Adrenal gland (tissue), 12 donors: ENCODE data around the gene OPCML. TPM values are rescaled to one million over a fixed set of nuclear protein-coding genes. Genes with fewer than 3 reads are reported as not detected.

Source experiments
- DNase-seq, 7 donors: peaks; one replicate each; pipeline ENCODE4 v3.0.0-alpha.2; 2019 to 2020
- H3K27ac ChIP-seq, 5 donors: fragments of 200-600 bp; sonication (generic) in 4 of 5; 1 replicate in 3 of 5; 2 replicates in 2 of 5; pipeline versions ENCODE4 v1.5.1 to v1.8.0; 2016 to 2020; ENCODE audit warnings: mild to moderate bottlenecking in 1 of 5
- H3K27me3 ChIP-seq: fragments of 200-600 bp; 2 replicates; pipeline ENCODE4 v1.8.0; 2021
- H3K36me3 ChIP-seq, 2 donors: fragments of 200-600 bp; replicated peaks in 1 of 2; 1 replicate in 1 of 2; 2 replicates in 1 of 2; pipeline versions ENCODE4 v1.5.1 to v1.8.0; 2018 to 2022
- H3K4me1 ChIP-seq, 2 donors: fragments of 200-600 bp; replicated peaks in 1 of 2; 1 replicate in 1 of 2; 2 replicates in 1 of 2; pipeline versions ENCODE4 v1.5.1 to v1.8.0; 2018 to 2021
- H3K4me3 ChIP-seq, 4 donors: fragments of 200-600 bp; sonication (generic) in 3 of 4; one replicate each; pipeline ENCODE4 v1.5.1; 2016 to 2018
- H3K9me3 ChIP-seq, 3 donors: fragments of 200-600 bp; sonication (generic) in 1 of 3; replicated peaks in 1 of 3; 1 replicate in 2 of 3; 2 replicates in 1 of 3; pipeline versions ENCODE4 v1.5.1 to v1.8.0; 2016 to 2021
- POLR2A ChIP-seq, 2 donors: fragments of 450-650 bp; IDR thresholded peaks; one replicate each; pipeline ENCODE4 v1.6.1; 2017; ENCODE audit warnings: antibody characterized with exemption in 2 of 2, mild to moderate bottlenecking in 2 of 2, moderate library complexity in 1 of 2
- WGBS, 4 donors: extraction: QIAGEN DNeasy Blood & Tissue Kit in 2 of 4; methylation state at CpG; one replicate each; pipeline versions ENCODE4 v1.1.5 to v1.1.7; 2013 to 2017; 5-methylcytosine and 5-hydroxymethylcytosine counted together
- intact Hi-C, 2 donors: fragments of 100-400 bp; cut with DNase I; formaldehyde crosslinking; loops; one replicate each; pipeline versions ENCODE4 v1.14.1 to v1.15.0; 2022 to 2023
- polyA plus RNA-seq, 3 donors: library from polyadenylated mRNA; stranded (reverse); fragments of 200-250 nt in 2 of 3; fragments of 350-450 nt in 1 of 3; fragmentation: Illumina TruSeq in 1 of 3; extraction: RNeasy Lipid Tissue Mini Kit (QIAGEN cat#74804) in 1 of 3; gene quantifications; one replicate each; pipeline ENCODE4 v1.2.3, GENCODE V29; 2013 to 2014
- total RNA-seq, 9 donors: library from RNA; depleted of rRNA in 4 of 9; stranded (reverse); fragments of >200 nt in 4 of 9; fragments of 120-200 nt in 1 of 9; fragmentation: NEBNext Ultra II Directional in 1 of 9; extraction: Animal tissue kit (Norgen Biotek cat#: 25700) in 1 of 9; gene quantifications; one replicate each; pipeline versions ENCODE4 v1.1.0 to v1.2.4, GENCODE V29; 2013 to 2023
- TF ChIP-seq, protein P1 (sequence below), 6 experiments: fragments of 450-650 bp in 4 of 6; fragments of 200-600 bp in 2 of 6; sonication (generic) in 1 of 6; IDR thresholded peaks; 1 replicate in 5 of 6; 2 replicates in 1 of 6; pipeline versions ENCODE4 v1.5.1 to v1.8.0; 2016 to 2021; ENCODE audit warnings: antibody characterized with exemption in 6 of 6, mild to moderate bottlenecking in 2 of 6, moderate library complexity in 1 of 6
- donor health status: healthy with polysubstance abuse.
- donor health status: Bipolar disorder and iron deficiency.
- donor health status: DM: yes; HTN: yes; CAD: no.
- donor health status: DM: no; HTN: no; CAD: no.
- donor health status: DM: no; HTN: no; CAD: no.
- donor health status: DM: yes; HTN: yes; CAD: no.

The OPCML gene
- total and polyA plus RNA-seq, 12 donors = 0.10 to 5.5 (median 0.72) TPM; not detected in 5

DNA sequence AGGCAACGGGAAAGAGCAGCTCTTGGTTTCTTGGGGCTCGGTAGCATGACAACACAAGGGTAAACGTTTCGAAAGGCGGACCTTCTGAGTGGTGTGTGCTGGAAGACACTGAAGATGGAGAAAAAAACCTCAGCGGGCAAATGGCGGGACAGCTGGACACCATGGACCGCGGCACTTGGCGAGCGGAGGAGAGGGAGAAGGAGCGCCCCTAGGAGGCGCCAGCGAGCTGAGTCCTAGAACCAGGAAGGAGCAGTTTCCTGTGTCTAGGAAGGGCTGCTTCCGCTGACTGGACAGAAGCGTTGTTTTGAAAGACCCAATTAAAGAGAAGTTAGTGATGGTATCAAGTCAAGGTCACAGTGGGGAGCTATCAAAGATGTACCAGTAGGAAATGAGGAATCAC is 44.0 kb upstream of the OPCML start:
- H3K9me3 ChIP-seq = no peaks in the 10 kb centered on the region
- intact Hi-C loops = no loop called here
- H3K4me1 ChIP-seq = no peaks in the 10 kb centered on the region
- no peak for TF ChIP-seq POLR2A (IDR thresholded peaks at IDR 0.05)
- TF ChIP-seq, protein P1, sequence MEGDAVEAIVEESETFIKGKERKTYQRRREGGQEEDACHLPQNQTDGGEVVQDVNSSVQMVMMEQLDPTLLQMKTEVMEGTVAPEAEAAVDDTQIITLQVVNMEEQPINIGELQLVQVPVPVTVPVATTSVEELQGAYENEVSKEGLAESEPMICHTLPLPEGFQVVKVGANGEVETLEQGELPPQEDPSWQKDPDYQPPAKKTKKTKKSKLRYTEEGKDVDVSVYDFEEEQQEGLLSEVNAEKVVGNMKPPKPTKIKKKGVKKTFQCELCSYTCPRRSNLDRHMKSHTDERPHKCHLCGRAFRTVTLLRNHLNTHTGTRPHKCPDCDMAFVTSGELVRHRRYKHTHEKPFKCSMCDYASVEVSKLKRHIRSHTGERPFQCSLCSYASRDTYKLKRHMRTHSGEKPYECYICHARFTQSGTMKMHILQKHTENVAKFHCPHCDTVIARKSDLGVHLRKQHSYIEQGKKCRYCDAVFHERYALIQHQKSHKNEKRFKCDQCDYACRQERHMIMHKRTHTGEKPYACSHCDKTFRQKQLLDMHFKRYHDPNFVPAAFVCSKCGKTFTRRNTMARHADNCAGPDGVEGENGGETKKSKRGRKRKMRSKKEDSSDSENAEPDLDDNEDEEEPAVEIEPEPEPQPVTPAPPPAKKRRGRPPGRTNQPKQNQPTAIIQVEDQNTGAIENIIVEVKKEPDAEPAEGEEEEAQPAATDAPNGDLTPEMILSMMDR (IDR thresholded peaks at IDR 0.05) = no peak
- H3K36me3 ChIP-seq = no peaks in the 10 kb centered on the region
- H3K27ac ChIP-seq = no peak overlapping the region
- WGBS, 4 donors = 73 to 89% (median 80%) methylated on average over 16 of the region's 16 CpGs
- no peaks in the 10 kb centered on the region for H3K27me3 ChIP-seq
- no peak overlapping the region for H3K4me3 ChIP-seq
- no peak for DNase-seq

DNA sequence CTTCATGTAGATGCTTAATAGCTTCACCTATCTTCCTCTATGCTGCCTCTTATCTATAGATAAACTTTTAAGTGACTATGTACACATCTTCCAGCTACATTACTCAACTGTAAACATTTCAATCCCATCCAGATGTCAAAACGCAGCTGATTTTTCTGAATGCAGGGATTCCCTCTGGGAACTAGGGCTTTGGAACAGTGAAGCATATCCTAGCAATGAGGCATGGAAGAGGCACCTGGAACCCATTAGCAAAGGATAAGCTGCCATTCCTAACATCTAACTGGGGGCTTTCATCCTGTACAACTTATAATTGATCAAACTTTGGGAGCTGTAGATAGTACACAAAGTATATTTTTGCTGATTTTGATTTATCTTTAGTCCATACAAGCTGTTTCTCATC is 40.8 kb upstream of the OPCML start:
- no peaks in the 10 kb centered on the region for H3K36me3 ChIP-seq
- H3K27me3 ChIP-seq = no peaks in the 10 kb centered on the region
- H3K4me3 ChIP-seq = no peak overlapping the region
- no peak overlapping the region for H3K27ac ChIP-seq
- H3K9me3 ChIP-seq = no peaks in the 10 kb centered on the region
- intact Hi-C loops = no loop called here
- TF ChIP-seq, protein P1 (IDR thresholded peaks at IDR 0.05) = no peak
- TF ChIP-seq POLR2A (IDR thresholded peaks at IDR 0.05) = no peak
- no peaks in the 10 kb centered on the region for H3K4me1 ChIP-seq
- no peak for DNase-seq
- 30 to 68% (median 56%) methylated on average over 1 of the region's 1 CpG for WGBS, 4 donors

DNA sequence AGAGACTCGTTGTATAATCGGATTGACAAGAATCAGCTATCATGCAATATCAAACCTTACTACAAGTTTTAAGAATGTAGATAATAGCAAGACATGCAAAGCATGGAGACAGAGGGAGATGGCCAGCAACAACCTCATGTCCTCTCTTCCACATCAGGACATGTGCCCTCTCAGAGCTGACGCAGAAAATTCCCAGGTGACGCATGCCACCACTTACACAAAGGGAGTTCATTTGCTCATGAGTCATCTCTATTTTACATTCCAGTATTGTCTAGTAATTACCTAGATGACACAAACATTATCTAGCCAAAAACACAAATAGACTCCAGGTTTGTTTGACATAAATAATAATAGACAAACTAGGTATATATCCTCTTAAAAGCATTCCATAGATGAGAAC is 38.1 kb upstream of the OPCML start:
- no peaks in the 10 kb centered on the region for H3K36me3 ChIP-seq
- no peaks in the 10 kb centered on the region for H3K4me1 ChIP-seq
- TF ChIP-seq, protein P1 (IDR thresholded peaks at IDR 0.05) = no peak
- no peak for TF ChIP-seq POLR2A (IDR thresholded peaks at IDR 0.05)
- no peaks in the 10 kb centered on the region for H3K27me3 ChIP-seq
- no peaks in the 10 kb centered on the region for H3K9me3 ChIP-seq
- H3K4me3 ChIP-seq = no peak overlapping the region
- DNase-seq = no peak
- intact Hi-C loops = no loop called here
- no peak overlapping the region for H3K27ac ChIP-seq
- WGBS, 4 donors = 81 to 88% (median 84%) methylated on average over 4 of the region's 4 CpGs

DNA sequence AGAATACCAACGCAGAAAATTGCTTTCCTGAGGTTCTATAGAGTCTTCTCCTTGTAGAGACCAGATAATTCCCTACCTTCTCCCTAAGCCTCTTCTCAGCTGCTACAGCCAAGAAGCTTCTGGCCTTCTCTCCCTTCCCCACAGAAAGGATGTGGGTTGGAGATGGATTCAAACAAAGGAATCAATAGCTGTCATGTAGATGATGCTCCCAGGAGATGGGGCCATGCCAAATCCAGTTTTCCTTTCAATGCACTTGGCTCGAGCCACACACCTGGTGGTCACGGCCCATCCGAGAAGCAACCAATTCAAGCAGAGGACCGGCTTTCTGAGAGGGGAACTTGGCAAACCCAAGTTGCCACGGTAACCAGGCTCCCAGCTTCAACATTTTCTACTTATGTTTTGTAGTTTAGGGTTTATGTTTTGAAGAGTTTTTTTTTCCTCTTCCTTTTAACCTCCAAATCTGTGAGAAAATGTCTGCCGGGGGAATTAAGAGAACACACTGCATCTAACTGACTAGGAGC is 31.3 kb upstream of the OPCML start:
- intact Hi-C loops = no loop called here

More for the DNA sequence above, 31.3 kb upstream of the OPCML start:
- H3K27ac ChIP-seq = no peak overlapping the region
- no peak overlapping the region for H3K4me3 ChIP-seq
- no peaks in the 10 kb centered on the region for H3K36me3 ChIP-seq
- no peaks in the 10 kb centered on the region for H3K27me3 ChIP-seq
- H3K9me3 ChIP-seq = no peaks in the 10 kb centered on the region
- TF ChIP-seq, protein P1 (IDR thresholded peaks at IDR 0.05) = no peak
- no peak for TF ChIP-seq POLR2A (IDR thresholded peaks at IDR 0.05)
- 74 to 81% (median 78%) methylated on average over 7 of the region's 7 CpGs for WGBS, 4 donors
- no peak for DNase-seq
- no peaks in the 10 kb centered on the region for H3K4me1 ChIP-seq
